Amygdala (tissue), 56 donors: ENCODE data around the gene AMPD1.

ENCODE experiments used
- DNase-seq, 56 donors: peaks; one replicate each; lab custom pipeline; 2025; lab: John Stamatoyannopoulos, UW

AMPD1 gene

GRCh38 chr1:114701931-114702330, 6.6 kb upstream of the AMPD1 start:
- no peak for DNase-seq

- no peak for DNase-seq
Measured at GRCh38 chr1:114700036-114700600, 4.8 kb upstream of the AMPD1 start.

DNA sequence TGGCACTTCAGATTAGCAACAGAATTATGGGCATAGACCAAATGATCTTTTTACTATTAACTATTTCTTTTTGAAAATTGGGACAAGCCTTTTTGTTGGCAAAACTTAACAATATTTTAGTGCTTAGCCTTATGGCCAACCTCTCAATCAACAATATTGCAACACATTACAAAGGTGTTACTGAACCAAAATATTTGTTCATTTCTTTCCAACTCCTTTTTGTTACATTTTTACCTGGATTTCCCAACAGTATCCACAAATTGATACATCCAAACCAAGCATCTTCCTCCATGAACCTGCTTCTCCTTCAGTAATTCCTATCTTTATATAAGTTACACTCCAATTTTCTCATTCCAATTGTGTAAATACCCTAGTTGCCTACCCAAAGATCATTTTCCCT, 1.5 kb upstream of the AMPD1 start:
- DNase-seq = no peak

GRCh38 chr1:114694540-114695310, 621 bp downstream of the AMPD1 start:
- no peak for DNase-seq

GRCh38 chr1:114692947-114693346, 2.4 kb downstream of the AMPD1 start:
- no peak for DNase-seq

DNA sequence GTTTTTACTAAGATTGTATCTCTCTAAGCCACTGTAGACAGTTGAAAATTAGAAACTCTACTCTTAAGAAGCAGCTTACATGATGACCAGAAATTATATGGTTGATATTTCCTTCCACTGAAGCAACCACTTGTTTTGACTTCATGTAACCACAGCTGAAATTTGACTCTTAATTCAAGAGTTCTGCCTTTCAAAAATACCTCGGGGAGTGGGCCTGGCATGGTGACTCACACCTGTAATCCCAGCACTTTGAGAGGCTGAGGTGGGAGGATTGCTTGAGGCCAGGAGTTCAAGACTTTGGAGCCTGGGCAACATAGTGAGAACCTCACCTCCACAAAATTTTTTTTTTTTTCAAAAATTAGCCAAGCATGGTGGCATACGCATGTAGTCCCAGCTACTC, 4.3 kb downstream of the AMPD1 start:
- DNase-seq = no peak

DNA sequence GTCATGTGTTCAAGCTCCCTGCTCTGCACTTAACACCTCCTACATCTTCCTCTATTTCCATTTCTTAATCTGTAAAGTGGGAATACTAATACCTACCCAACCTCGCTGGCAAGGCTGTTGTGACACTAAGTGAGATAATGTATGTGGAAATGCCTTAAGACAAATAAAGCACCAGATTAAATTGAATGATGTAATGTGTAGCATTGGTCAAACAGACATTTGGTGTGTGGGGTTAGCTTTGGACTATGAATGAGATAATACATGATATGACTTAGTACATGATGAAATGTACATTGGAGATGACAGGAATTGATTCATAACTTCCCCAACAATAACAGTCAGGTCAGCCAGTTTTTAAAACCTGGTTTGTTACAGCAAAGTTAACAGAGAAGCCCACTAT, 5.2 kb downstream of the AMPD1 start:
- no peak for DNase-seq

GRCh38 chr1:114688526-114688925, 6.8 kb downstream of the AMPD1 start:
- no peak for DNase-seq

DNA sequence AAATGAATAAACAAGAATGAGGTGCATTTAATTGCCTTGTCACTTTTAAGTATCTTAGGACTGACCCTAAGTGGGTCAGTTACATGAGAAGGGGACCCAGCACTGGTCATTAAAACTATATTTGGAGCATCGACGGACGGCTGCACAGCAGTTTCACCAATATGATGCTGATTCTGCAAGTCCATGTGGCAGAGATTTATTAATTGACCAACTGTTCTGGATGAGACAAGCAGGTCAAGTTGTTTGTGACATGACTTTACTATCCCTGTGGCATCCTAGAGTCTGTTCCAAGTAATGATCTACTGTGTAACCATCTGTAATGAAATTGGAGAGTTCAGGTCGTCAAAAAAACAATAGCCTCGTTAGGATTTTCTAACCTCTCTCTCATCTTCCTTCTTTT, 9.5 kb downstream of the AMPD1 start:
- no peak for DNase-seq

DNA sequence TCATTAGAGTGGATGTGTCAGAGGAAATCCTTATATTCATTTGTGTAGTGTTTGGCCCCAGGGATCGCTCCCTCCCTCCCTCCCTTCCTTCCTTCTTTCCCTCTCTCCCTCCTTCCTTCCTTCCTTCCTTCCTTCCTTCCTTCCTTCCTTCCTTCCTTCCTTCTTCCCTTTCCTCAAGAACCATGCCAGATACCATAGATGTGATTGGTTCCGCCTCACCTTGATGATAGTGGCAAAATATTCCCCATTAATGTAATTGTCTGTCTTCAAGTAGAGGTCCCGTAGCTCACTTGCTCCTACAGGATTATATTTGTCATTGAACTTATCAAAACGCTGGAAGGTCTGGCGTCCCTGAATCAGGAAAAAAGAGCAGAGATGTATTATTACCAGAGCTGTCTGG, 17.7 kb downstream of the AMPD1 start:
- no peak for DNase-seq

- no peak for DNase-seq
Measured at GRCh38 chr1:114676115-114676514, 19.2 kb downstream of the AMPD1 start.

- DNase-seq = no peak
Measured at GRCh38 chr1:114671939-114672275, 23.4 kb downstream of the AMPD1 start.

- DNase-seq = no peak
Measured at GRCh38 chr1:114671011-114671938, 24.1 kb downstream of the AMPD1 start.

- DNase-seq = peak; percentile 20 to 92 (median 75)
Measured at GRCh38 chr1:114670083-114671010, 25.0 kb downstream of the AMPD1 start.

GRCh38 chr1:114669562-114670082, 25.7 kb downstream of the AMPD1 start, which contains the start of gene DENND2C:
Gene DENND2C, minus strand, starts transcription at chr1:114670049. Its CDS starts 44,065 bp downstream, at chr1:114625984.
- DNase-seq = peak in 8 of 56 donors; percentile 16 to 54 (median 26)

DNA sequence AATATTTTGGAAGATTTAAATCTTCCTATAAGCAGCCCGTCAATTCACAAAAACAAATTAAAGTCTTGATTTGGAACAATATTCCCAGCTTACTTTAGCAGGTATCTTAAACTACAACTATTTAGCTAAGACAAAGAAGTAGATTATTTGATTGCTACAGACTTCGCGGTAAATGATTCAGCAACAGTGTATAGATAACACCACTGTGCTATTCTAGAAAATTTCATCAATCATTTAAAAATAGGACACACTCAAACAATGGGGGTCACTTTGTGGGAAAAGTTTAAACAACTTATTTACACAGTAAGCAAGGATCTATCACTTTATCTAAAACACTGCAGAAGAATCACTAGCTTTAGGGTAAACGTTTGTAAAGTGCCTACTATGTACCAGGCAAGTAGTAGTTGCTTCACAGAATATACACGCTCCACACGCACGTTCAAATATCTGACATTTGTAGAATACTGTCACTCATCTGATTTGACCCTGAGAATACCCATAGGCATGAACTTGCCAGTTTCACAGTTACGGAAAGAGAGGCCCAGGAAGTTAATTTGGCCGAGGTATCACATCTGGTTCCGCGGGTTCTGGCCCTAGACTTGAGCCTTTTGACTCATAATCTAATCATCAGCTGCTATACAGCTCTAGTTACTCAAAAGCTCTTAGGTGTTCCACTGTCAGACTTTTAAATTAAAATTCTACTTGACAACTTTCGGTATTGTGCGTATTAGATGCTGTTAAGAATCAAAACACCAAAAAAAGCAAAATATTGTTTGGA, 26.4 kb downstream of the AMPD1 start:
- no peak for DNase-seq

GRCh38 chr1:114668373-114668772, 27.0 kb downstream of the AMPD1 start:
- DNase-seq = no peak

DNA sequence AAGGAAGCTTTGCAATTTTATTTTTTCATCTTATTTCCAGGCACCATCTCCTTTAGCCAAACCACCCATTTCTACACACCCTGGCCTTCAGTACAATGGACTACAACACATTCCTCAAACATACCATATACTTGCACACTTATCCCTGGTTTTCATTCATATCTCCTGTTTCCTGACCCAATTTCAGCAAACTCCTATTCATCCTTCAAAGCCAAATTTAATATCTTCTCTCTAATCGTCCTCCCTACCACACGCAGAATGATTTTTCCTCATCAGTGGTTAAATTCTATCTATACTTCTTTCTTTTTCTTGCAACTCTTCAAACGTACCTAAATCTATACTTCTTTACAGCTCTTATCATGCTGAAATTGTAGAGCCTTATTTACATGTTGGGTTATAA, 28.4 kb downstream of the AMPD1 start:
- DNase-seq = no peak

DNA sequence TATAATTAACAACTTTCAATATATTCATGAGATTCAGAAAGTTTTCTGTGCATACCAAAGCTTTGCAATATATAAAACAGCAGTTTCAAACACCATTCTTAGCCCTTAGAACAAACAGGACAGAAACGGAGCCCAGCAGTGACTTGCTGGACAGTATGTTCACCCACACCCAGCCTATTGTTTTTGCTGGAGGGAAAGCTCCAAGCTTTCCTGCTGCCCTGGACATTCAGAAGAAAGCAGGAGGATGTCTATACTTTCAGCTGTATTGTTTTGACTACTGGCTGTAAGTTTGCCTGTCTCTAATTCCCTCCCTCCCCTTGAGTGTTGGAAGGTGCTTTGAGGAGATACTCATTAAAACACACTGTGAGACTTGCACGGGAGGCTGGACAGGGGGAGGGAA, 35.1 kb downstream of the AMPD1 start:
- no peak for DNase-seq
